ENCODE results near the gene PPM1J. TPM values are rescaled to one million over a fixed set of nuclear protein-coding genes. Genes with fewer than 3 reads are reported as not detected.

Gene PPM1J
- total and polyA plus RNA-seq, 9 of the 15 experiments (the other 6 are each of a cell fraction or from before 2014, with no cell fraction given), result 0.25 to 10.5 (median 4.2) TPM

DNA sequence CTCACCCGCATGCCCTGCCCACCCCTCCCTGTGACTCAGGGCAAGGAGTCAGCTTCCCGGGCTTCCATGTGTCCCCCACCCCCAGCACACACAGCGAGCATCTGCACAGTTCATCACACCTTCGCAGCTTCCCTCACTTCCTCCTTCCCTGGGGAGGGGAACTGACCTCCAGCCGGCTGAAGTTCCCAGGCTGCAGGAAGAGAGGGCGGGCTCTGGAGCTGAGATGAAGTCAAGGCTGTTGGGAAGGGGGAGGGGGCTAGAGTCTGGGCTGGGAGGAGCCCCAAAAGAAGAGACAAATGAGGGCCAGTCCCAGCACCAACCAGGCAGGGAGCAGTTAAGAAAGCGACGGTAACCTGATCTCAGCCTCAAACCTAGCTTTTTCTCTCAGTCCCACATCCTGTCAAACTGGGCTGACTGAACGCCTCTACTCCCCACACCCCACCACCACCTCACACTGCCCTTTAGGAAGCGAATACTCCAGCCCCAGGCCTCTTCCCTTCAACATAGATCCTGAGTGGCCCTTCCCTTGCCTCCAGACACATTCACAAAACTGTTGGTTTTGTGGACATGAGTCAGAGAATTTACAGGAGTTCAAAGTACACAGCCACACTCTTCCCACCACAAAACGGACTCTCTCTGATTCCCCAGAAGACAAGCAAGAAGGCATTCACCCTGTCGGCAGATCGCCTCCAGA, 10.1 kb downstream of the PPM1J start (continued):
- TF ChIP-seq HMG20B (CRISPR knock-in tag; IDR thresholded peaks at IDR 0.05) (no peak), GATAD2B (IDR thresholded peaks at IDR 0.05; ENCODE audit: borderline replicate concordance) (no peak), TCF3 (CRISPR knock-in tag; IDR thresholded peaks at IDR 0.05) (no peak), GATA2 (CRISPR knock-in tag; IDR thresholded peaks at IDR 0.05) (no peak), HNRNPK (IDR thresholded peaks at IDR 0.05; ENCODE audit: low read depth, low read length, poor library complexity, severe bottlenecking) (no peak), BRD4 (IDR thresholded peaks at IDR 0.05) (0 out of 2 replicates have a peak, but pooled peaks have one; percentile 73), NFRKB (IDR thresholded peaks at IDR 0.05; ENCODE audit: low read depth) (peak; percentile 82), SREBF1 (IDR thresholded peaks at IDR 0.05; ENCODE audit: borderline replicate concordance, low read depth, low read length) (no peak), TAF1 (IDR thresholded peaks at IDR 0.05; ENCODE audit: control insufficient read depth, extremely low read depth, insufficient read depth, low read length, severe bottlenecking) (peak; percentile 98), FOXJ3 (CRISPR knock-in tag; IDR thresholded peaks at IDR 0.05) (no peak), LARP7 (IDR thresholded peaks at IDR 0.05) (no peak), ZNF263 (CRISPR knock-in tag; IDR thresholded peaks at IDR 0.05; ENCODE audit: borderline replicate concordance) (no peak; the same call in 1 of the 2 replicates), ATF7 (IDR thresholded peaks at IDR 0.05) (peak; percentile 88)
- TF ChIP-seq, protein P1, sequence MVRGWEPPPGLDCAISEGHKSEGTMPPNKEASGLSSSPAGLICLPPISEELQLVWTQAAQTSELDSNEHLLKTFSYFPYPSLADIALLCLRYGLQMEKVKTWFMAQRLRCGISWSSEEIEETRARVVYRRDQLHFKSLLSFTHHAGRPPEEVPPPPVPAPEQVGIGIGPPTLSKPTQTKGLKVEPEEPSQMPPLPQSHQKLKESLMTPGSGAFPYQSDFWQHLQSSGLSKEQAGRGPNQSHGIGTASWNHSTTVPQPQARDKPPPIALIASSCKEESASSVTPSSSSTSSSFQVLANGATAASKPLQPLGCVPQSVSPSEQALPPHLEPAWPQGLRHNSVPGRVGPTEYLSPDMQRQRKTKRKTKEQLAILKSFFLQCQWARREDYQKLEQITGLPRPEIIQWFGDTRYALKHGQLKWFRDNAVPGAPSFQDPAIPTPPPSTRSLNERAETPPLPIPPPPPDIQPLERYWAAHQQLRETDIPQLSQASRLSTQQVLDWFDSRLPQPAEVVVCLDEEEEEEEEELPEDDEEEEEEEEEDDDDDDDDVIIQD (CRISPR knock-in tag; IDR thresholded peaks at IDR 0.05), result no peak
- TF ChIP-seq, protein P2, sequence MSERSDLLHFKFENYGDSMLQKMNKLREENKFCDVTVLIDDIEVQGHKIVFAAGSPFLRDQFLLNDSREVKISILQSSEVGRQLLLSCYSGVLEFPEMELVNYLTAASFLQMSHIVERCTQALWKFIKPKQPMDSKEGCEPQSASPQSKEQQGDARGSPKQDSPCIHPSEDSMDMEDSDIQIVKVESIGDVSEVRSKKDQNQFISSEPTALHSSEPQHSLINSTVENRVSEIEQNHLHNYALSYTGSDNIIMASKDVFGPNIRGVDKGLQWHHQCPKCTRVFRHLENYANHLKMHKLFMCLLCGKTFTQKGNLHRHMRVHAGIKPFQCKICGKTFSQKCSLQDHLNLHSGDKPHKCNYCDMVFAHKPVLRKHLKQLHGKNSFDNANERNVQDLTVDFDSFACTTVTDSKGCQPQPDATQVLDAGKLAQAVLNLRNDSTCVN (CRISPR knock-in tag; IDR thresholded peaks at IDR 0.05), result no peak
- TF ChIP-seq, protein P3, sequence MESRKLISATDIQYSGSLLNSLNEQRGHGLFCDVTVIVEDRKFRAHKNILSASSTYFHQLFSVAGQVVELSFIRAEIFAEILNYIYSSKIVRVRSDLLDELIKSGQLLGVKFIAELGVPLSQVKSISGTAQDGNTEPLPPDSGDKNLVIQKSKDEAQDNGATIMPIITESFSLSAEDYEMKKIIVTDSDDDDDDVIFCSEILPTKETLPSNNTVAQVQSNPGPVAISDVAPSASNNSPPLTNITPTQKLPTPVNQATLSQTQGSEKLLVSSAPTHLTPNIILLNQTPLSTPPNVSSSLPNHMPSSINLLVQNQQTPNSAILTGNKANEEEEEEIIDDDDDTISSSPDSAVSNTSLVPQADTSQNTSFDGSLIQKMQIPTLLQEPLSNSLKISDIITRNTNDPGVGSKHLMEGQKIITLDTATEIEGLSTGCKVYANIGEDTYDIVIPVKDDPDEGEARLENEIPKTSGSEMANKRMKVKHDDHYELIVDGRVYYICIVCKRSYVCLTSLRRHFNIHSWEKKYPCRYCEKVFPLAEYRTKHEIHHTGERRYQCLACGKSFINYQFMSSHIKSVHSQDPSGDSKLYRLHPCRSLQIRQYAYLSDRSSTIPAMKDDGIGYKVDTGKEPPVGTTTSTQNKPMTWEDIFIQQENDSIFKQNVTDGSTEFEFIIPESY (CRISPR knock-in tag; IDR thresholded peaks at IDR 0.05), result no peak
- TF ChIP-seq, protein P4, sequence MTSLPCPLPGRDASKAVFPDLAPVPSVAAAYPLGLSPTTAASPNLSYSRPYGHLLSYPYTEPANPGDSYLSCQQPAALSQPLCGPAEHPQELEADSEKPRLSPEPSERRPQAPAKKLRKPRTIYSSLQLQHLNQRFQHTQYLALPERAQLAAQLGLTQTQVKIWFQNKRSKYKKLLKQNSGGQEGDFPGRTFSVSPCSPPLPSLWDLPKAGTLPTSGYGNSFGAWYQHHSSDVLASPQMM (CRISPR knock-in tag; IDR thresholded peaks at IDR 0.05), result no peak
- TF ChIP-seq, protein P5, sequence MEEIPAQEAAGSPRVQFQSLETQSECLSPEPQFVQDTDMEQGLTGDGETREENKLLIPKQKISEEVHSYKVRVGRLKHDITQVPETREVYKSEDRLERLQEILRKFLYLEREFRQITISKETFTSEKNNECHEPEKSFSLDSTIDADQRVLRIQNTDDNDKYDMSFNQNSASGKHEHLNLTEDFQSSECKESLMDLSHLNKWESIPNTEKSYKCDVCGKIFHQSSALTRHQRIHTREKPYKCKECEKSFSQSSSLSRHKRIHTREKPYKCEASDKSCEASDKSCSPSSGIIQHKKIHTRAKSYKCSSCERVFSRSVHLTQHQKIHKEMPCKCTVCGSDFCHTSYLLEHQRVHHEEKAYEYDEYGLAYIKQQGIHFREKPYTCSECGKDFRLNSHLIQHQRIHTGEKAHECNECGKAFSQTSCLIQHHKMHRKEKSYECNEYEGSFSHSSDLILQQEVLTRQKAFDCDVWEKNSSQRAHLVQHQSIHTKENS (CRISPR knock-in tag; IDR thresholded peaks at IDR 0.05), result no peak
- TF ChIP-seq, protein P6, sequence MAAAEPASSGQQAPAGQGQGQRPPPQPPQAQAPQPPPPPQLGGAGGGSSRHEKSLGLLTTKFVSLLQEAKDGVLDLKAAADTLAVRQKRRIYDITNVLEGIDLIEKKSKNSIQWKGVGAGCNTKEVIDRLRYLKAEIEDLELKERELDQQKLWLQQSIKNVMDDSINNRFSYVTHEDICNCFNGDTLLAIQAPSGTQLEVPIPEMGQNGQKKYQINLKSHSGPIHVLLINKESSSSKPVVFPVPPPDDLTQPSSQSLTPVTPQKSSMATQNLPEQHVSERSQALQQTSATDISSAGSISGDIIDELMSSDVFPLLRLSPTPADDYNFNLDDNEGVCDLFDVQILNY (CRISPR knock-in tag; IDR thresholded peaks at IDR 0.05), result no peak
- TF ChIP-seq, protein P7, sequence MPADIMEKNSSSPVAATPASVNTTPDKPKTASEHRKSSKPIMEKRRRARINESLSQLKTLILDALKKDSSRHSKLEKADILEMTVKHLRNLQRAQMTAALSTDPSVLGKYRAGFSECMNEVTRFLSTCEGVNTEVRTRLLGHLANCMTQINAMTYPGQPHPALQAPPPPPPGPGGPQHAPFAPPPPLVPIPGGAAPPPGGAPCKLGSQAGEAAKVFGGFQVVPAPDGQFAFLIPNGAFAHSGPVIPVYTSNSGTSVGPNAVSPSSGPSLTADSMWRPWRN (IDR thresholded peaks at IDR 0.05; ENCODE audit: low read depth), result peak; percentile 39; the same call in 1 of the 2 replicates
